ENCODE measurements around the gene EFHD2.

GRCh38 chr1:15468145-15468544 lies 58.5 kb downstream of the EFHD2 start:
- TF ChIP-seq, protein P1, sequence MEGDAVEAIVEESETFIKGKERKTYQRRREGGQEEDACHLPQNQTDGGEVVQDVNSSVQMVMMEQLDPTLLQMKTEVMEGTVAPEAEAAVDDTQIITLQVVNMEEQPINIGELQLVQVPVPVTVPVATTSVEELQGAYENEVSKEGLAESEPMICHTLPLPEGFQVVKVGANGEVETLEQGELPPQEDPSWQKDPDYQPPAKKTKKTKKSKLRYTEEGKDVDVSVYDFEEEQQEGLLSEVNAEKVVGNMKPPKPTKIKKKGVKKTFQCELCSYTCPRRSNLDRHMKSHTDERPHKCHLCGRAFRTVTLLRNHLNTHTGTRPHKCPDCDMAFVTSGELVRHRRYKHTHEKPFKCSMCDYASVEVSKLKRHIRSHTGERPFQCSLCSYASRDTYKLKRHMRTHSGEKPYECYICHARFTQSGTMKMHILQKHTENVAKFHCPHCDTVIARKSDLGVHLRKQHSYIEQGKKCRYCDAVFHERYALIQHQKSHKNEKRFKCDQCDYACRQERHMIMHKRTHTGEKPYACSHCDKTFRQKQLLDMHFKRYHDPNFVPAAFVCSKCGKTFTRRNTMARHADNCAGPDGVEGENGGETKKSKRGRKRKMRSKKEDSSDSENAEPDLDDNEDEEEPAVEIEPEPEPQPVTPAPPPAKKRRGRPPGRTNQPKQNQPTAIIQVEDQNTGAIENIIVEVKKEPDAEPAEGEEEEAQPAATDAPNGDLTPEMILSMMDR (conservative IDR thresholded peaks at IDR 0.05; ENCODE audit: low read length), result no peak
- TF ChIP-seq EZH2phosphoT487 (IDR thresholded peaks at IDR 0.05; ENCODE audit: borderline replicate concordance), result no peak

All from Loucy (cell line).